Activated CD8-positive, alpha-beta memory T cell treated with anti-CD3 and anti-CD28 coated beads, Interleukin-2, amount 50 U/mL, for 1 hour (primary cell): Measurements from ENCODE around the gene PARVA.

Source experiments
- DNase-seq: peaks from one replicate; pipeline ENCODE4 v3.0.0-alpha.2; 2020; ENCODE audit errors: extremely low read depth

Gene PARVA

GRCh38 chr11:12430954-12431595, 53.7 kb downstream of the PARVA start:
- DNase-seq, result no peak

- no peak for DNase-seq
Observed at GRCh38 chr11:12432507-12432906, 55.1 kb downstream of the PARVA start.

DNA sequence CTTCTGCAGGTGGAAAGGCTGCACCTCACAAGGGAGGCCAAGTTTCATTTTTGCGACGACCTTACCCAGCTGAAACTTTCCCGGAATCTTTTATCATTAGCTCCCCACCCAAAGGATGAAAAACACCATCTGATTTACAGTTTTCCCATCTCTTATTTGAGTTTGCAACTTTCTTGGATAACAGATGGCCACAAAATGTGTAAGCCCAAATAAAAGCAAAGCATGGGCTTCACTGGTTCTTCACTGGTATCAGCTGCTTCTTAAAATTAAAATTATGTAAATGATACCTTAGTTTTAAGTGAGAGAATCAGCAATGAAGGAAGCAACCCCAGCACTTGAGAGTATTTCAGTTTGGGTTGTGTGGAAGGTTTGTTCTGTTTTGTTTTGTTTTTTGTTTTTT, 55.8 kb downstream of the PARVA start:
- DNase-seq, result no peak

GRCh38 chr11:12433571-12434324, 56.4 kb downstream of the PARVA start:
- no peak for DNase-seq

DNA sequence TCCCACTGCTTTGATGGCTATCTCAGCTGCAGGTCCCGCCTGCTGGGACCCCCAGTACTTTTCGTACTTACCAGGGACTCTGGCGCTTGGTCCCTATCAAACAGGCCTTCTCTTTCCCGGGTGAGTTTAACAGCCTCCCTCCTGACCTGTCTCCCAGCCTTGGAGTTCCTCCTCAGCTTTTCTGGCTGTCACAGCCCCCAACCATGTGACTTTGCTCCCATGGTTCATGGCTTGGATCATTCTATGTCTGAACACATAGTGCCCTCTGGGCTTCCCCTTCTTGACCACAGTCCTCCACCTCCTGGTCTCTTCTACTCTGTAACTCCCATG, 56.9 kb downstream of the PARVA start:
- DNase-seq, result no peak

DNA sequence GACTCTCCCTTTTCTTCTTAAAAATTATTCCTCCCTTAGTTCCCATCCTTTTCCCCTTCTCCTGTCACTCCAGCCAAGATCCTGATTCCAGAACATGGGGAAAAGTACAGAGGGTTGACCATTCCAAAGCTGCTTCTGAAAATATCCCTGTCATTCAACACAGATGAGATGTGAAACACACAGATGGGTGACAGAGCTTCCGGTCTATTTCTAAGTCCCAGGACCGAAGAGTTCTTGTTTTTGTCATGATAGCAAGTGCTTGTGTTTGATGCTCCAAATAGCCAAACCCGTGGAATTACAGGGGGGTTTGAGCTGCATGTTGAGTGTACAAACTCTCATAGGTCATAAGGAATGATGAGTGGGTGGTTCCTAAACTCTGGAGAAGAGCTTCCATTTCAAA, 57.9 kb downstream of the PARVA start:
- DNase-seq, result no peak

DNA sequence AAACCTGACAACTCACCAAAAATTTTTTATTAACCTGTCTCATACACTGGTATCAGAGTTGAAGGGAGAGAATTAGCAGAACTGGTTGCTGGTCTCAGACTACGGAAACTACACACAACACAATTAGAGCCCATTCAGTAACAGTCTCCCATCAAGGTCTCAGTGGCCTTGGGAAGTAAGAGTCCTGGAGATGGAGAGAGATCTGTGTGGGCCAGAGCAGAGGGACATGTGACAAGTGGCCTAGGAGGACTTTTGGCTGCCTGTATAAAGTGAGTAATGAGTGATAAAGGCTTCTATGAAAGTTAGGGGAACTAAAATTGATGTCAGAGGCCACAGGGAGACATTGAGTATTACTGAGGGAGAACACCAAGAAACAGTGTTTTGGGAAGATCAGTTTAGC, 58.9 kb downstream of the PARVA start:
- DNase-seq, result no peak

GRCh38 chr11:12438291-12438690, 60.9 kb downstream of the PARVA start:
- no peak for DNase-seq

DNA sequence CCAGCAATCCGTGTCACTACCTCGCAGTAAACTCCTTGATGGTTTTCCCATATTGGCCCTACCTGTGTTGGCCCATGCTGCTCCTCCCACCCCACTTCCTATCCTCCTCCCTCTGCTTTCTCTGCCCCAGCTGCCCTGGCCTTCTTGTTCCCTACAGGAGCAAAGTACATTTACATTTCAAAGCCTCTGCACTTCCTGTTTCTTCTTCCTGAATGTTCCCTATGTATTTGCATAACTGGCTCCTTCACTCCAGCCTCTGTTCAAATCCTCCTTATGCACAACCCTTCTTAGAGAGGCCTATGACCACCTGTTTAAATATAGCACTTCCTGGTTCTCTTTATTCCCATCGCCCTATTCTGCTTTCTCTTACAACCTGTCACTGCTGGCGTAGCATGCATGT, 62.2 kb downstream of the PARVA start:
- DNase-seq, result no peak

DNA sequence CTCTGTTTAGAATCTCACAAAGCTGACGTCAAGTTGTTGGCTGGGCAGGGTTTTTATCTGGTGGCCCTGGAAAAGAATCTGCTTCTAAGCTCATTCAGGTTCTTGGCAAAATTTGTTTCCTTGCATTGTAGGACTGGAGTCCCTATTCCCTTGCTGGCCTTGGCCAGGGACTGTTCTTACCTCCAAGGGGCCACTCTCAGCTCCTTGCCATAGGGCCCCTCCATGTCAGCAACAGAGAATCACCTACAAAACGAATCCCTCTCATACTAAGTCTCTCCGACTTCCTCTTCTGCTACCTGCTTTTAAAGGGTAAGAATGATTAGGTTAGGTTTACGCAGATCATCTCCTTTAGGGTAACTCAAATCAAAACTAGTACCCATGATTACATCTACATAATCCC, 63.2 kb downstream of the PARVA start:
- no peak for DNase-seq

- no peak for DNase-seq
Observed at GRCh38 chr11:12441231-12441861, 64.0 kb downstream of the PARVA start.

DNA sequence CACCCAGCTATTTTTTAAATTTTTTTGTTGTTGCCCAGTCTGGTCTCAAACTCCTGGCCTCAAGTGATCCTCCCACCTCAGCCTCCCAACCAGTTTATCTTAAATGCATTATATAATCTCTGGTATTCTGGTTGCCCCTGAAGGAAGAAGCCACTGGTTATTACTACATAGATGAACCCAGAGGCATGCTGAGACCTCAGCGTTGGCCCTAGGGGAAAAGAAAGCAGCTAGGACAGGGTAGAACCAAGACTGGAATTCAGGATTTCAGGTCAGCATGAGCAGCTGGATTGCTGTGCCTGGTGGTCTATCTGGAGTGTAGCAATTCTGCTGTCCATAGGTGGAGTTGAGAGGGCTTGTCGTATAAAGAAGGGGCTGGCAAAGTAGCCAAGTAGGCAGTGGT, 67.2 kb downstream of the PARVA start:
- DNase-seq, result no peak

GRCh38 chr11:12445001-12445400, 67.6 kb downstream of the PARVA start:
- no peak for DNase-seq

DNA sequence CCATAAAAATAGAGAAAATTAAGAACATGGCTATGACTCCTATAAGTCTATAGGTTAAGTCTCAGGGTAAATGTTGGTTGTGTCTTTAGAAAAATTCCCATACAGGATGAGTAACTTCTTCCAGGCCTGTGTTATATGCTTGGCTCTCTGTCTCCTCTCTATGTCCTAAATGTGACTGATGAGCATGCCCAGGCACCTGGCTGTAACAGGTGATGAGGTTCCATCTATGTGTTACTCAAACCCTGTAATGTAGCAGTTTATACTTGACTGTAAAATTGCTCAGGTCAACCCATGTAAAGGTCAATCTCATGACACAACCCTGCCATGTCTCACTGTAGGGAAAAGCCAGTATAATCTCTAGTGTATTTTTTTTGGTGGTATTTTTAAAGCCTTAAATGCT, 69.5 kb downstream of the PARVA start:
- DNase-seq, result no peak

DNA sequence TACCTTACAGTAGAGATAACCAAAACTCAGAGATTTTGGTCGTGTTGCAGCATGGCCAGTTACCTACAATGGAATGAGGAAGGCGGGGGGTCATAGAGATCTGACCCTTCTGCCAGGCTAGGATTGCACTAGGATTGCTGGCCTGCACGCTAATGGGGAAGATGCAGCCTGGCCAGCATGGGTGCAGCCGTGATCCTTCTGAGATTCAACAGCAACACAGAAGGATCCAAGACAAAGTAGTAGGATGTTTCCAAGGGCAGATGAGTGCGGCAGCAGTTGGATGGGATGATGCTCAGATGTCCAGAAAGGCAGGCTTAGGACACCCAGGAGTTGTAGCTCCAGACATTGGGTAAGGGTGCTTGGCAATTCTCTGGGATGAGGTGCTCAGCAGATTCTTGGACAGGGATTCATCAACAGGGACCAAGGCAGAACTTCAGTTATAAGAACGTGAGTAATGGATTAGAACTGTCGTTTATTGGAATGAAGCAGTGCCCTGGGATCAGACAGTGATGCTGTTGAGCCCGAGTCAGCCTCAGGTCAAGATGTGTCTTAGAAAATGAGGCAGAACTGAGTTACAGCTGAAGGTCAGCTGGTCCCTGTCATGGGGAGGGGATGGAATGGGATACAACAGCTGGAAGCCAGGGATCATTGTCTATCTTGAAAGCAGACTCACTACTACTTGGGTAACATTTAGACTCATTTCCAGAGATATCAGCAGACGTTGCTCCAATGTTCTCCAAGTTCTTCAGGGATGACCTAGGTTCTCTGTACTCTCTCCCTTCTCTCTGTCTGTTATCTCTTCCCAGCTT, 71.0 kb downstream of the PARVA start:
- DNase-seq, result no peak

GRCh38 chr11:12449961-12450715, 72.8 kb downstream of the PARVA start:
- DNase-seq, result no peak

DNA sequence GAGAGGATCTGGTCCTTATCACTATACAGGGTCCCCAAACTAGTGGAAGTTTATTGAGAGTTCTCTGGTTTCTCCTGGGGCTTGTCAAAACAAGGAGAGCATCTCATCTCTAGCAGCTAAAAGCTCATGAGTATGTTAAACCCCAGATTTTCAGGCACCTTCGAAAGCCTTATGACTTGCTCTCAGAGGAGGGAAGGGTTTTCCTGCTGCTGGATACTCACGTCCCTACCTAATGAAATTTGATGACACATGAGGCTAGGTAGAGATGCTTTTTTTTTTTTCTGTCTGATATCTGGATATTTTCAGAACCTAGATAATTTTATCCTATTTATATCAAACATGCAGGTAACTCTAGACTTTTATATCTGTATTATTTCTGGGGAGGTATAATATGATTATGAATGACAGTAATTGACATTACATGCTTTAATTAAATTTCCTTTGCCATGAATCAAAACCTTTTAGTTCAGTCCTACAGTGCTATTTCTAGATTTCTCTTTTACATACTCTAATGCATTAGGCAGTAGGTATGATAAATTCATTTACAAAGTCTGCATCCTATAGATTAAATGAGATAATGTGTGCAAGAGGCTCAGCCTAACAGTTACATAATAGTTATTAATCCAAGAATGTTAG, 73.9 kb downstream of the PARVA start:
- DNase-seq, result no peak

DNA sequence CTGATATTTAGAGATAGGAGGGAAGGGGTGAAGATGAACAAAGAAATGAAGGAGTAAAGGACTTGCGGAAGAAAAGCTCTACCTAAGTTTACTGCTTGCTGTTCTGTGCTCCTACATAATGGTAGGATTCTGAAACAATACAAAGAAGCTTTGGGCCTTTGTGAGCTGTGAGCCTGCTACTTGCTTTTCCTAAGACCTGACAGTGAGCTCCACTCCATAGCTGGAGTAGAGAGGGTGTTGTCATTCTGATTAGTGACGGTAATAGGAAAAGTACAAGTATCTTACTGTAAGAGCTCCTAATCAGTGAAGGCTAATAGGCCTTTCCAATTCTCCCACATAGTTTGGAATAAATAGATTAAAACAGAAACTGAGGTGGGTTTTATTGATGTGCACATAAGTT, 75.9 kb downstream of the PARVA start:
- DNase-seq, result no peak

GRCh38 chr11:12454782-12455181, 77.4 kb downstream of the PARVA start:
- no peak for DNase-seq

DNA sequence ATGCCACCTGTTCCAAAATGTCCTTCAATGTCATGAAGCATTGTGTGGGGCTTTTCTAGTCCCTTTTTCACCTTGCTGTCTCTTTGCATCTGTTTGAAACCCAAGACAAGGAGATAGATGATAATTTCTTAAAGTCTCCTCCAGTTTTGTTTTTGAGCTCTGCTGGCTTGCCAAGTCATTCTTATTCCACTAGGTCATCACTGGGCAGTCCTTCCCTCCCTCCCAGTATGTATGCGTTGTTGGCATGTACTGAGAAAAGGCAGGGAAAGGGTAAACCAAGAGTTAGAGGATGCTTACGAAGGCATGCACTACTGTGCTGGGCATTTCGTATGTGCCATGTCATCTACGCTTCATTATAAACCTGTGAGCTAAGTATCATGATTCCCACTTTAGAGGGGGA, 78.6 kb downstream of the PARVA start:
- DNase-seq, result no peak
